HEK293 (cell line): Measurements from ENCODE around the gene FLVCR1.

ENCODE experiments used
- CTCF ChIA-PET: fragments of 350-600 bp; formaldehyde crosslinking; extraction: SDS; loops from one replicate; lab custom pipeline; 2021; ENCODE audit warnings: antibody characterized with exemption; lab: Yijun Ruan, JAX
- POLR2A ChIA-PET: fragments of 300-600 bp; formaldehyde crosslinking; extraction: SDS; loops from one replicate; lab custom pipeline; 2020; ENCODE audit warnings: antibody characterized with exemption, inconsistent platforms; lab: Yijun Ruan, JAX
- H3K27ac ChIP-seq: fragments of 200-500 bp; sonication (Bioruptor generic); 2 replicates; pipeline ENCODE4 v1.5.1; 2014; ENCODE audit warnings: low read depth, low read length, control low read depth, inconsistent platforms; ENCODE audit errors: extremely low read depth
- H3K36me3 ChIP-seq, 2 experiments: fragments of 200-500 bp in 1 of 2; sonication (Bioruptor generic) in 1 of 2; 1 replicate in 1 of 2; 2 replicates in 1 of 2; pipeline ENCODE4 v1.5.1; 2014 to 2017; ENCODE audit warnings: inconsistent platforms in 2 of 2, low read length in 2 of 2; ENCODE audit not compliant: control insufficient read depth in 2 of 2, insufficient read depth in 1 of 2
- H3K4me1 ChIP-seq: fragments of 200-500 bp; sonication (Bioruptor generic); 2 replicates; pipeline ENCODE4 v1.5.1; 2014; ENCODE audit warnings: mild to moderate bottlenecking, low read length, inconsistent platforms; ENCODE audit not compliant: control insufficient read depth, insufficient read depth
- H3K4me3 ChIP-seq: 2 replicates; pipeline ENCODE4 v1.5.1; 2011; ENCODE audit warnings: low read depth, mild to moderate bottlenecking, control low read depth, low read length, moderate library complexity
- H3K9me3 ChIP-seq: fragments of 200-500 bp; sonication (Bioruptor generic); 2 replicates; pipeline ENCODE4 v1.5.1; 2014; ENCODE audit warnings: low read depth, low read length, inconsistent platforms; ENCODE audit not compliant: control insufficient read depth, insufficient read depth
- EGR2 ChIP-seq: fragments of 450-650 bp; formaldehyde crosslinking; IDR thresholded peaks from 2 replicates; pipeline ENCODE4 v1.5.1; 2016; ENCODE audit warnings: low read depth, missing biosample characterization, missing genetic modification characterization
- KLF9 ChIP-seq: fragments of 450-650 bp; formaldehyde crosslinking; IDR thresholded peaks from 2 replicates; pipeline ENCODE4 v1.5.1; 2016; ENCODE audit warnings: missing biosample characterization, missing genetic modification characterization, low read depth
- RBAK ChIP-seq: fragments of 450-650 bp; formaldehyde crosslinking; IDR thresholded peaks from 2 replicates; pipeline ENCODE4 v1.5.1; 2016; ENCODE audit warnings: missing biosample characterization, missing genetic modification characterization
- TRIM28 ChIP-seq: IDR thresholded peaks from 2 replicates; pipeline ENCODE4 v1.6.1; 2011; ENCODE audit warnings: low read length, control low read depth, borderline replicate concordance
- WT1 ChIP-seq: fragments of 450-650 bp; formaldehyde crosslinking; IDR thresholded peaks from 2 replicates; pipeline ENCODE4 v1.5.1; 2016; ENCODE audit warnings: missing biosample characterization, missing genetic modification characterization
- ZBTB1 ChIP-seq: fragments of 450-650 bp; formaldehyde crosslinking; IDR thresholded peaks from 2 replicates; pipeline ENCODE4 v1.5.1; 2016; ENCODE audit warnings: missing biosample characterization, missing genetic modification characterization
- ZFP69B ChIP-seq: fragments of 450-650 bp; formaldehyde crosslinking; IDR thresholded peaks from 2 replicates; pipeline ENCODE4 v1.5.1; 2016; ENCODE audit warnings: missing biosample characterization, missing genetic modification characterization
- ZNF10 ChIP-seq: fragments of 450-650 bp; formaldehyde crosslinking; IDR thresholded peaks from 2 replicates; pipeline ENCODE4 v1.5.1; 2017; ENCODE audit warnings: missing biosample characterization, missing genetic modification characterization
- ZNF155 ChIP-seq: fragments of 450-650 bp; formaldehyde crosslinking; IDR thresholded peaks from 2 replicates; pipeline ENCODE4 v1.5.1; 2016; ENCODE audit warnings: missing biosample characterization, missing genetic modification characterization
- ZNF169 ChIP-seq: fragments of 450-650 bp; formaldehyde crosslinking; IDR thresholded peaks from 2 replicates; pipeline ENCODE4 v1.5.1; 2016; ENCODE audit warnings: missing biosample characterization, missing genetic modification characterization
- ZNF596 ChIP-seq: fragments of 450-650 bp; IDR thresholded peaks from 2 replicates; pipeline ENCODE4 v1.5.0; 2018; ENCODE audit warnings: missing biosample characterization, mild to moderate bottlenecking, missing genetic modification characterization, moderate library complexity
- ZNF600 ChIP-seq: fragments of 450-650 bp; formaldehyde crosslinking; IDR thresholded peaks from 2 replicates; pipeline ENCODE4 v1.5.1; 2016; ENCODE audit warnings: missing biosample characterization, missing genetic modification characterization
- ZNF776 ChIP-seq: fragments of 450-650 bp; formaldehyde crosslinking; IDR thresholded peaks from 2 replicates; pipeline ENCODE4 v1.5.0; 2017; ENCODE audit warnings: missing biosample characterization, missing genetic modification characterization, borderline replicate concordance
- TF ChIP-seq, protein P1 (sequence below): fragments of 450-650 bp; formaldehyde crosslinking; IDR thresholded peaks from 2 replicates; pipeline ENCODE4 v1.5.1; 2017; ENCODE audit warnings: missing biosample characterization, missing genetic modification characterization
- TF ChIP-seq, protein P2 (sequence below): IDR thresholded peaks from 2 replicates; pipeline ENCODE4 v1.6.1; 2011; ENCODE audit warnings: mild to moderate bottlenecking, low read depth, low read length, borderline replicate concordance
- TF ChIP-seq, protein P3 (sequence below): fragments of 450-650 bp; formaldehyde crosslinking; IDR thresholded peaks from 2 replicates; pipeline ENCODE4 v1.5.1; 2016; ENCODE audit warnings: missing biosample characterization, missing genetic modification characterization
- TF ChIP-seq, protein P4 (sequence below): fragments of 450-650 bp; formaldehyde crosslinking; IDR thresholded peaks from 2 replicates; pipeline ENCODE4 v1.5.1; 2017; ENCODE audit warnings: missing biosample characterization, mild to moderate bottlenecking, missing genetic modification characterization, moderate library complexity
- TF ChIP-seq, protein P5 (sequence below): fragments of 450-650 bp; formaldehyde crosslinking; IDR thresholded peaks from 2 replicates; pipeline ENCODE4 v1.5.1; 2017; ENCODE audit warnings: missing biosample characterization, missing genetic modification characterization
- TF ChIP-seq, protein P6 (sequence below): fragments of 450-650 bp; formaldehyde crosslinking; IDR thresholded peaks from 2 replicates; pipeline ENCODE4 v1.5.1; 2016; ENCODE audit warnings: missing biosample characterization, missing genetic modification characterization, low read depth

FLVCR1 gene

DNA sequence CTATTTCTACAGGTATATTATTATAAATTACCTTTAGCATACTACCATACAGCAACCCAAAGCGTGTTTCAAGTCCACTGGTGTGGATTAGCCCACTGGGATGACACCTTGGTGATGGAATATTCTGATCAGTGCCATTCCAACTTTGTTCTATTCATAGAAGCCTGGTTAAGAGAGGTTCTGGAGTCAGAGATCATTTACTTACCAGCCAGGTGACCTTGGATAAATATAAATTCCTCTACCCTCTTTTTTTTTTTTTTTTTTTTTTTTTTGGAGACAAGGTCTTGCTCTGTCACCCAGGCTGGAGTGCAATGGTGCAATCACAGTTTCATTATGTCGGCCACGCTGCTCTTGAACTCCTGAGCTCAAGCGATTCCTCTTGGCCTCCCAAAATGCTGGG lies 10.5 kb upstream of the FLVCR1 start, which contains the start of gene SPATA45:
SPATA45 (minus strand) TSS at position 101 of the 400 bp plus-strand sequence. CDS start 11,500 bp downstream, outside the sequence.
- Histone ChIP-seq H3K4me3 (no peak within 1 kb of the TSS), H3K4me1 (no peaks in the 10 kb centered on the region), H3K9me3 (no peaks in the 10 kb centered on the region), H3K36me3 (no peaks in the 10 kb centered on the region), H3K27ac (no peak within 1 kb of the TSS)
- no peak for TF ChIP-seq ZNF596 (tag by site-specific recombination)
- TF ChIP-seq, protein P1, sequence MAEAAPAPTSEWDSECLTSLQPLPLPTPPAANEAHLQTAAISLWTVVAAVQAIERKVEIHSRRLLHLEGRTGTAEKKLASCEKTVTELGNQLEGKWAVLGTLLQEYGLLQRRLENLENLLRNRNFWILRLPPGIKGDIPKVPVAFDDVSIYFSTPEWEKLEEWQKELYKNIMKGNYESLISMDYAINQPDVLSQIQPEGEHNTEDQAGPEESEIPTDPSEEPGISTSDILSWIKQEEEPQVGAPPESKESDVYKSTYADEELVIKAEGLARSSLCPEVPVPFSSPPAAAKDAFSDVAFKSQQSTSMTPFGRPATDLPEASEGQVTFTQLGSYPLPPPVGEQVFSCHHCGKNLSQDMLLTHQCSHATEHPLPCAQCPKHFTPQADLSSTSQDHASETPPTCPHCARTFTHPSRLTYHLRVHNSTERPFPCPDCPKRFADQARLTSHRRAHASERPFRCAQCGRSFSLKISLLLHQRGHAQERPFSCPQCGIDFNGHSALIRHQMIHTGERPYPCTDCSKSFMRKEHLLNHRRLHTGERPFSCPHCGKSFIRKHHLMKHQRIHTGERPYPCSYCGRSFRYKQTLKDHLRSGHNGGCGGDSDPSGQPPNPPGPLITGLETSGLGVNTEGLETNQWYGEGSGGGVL (tag by site-specific recombination): no peak
- TF ChIP-seq EGR2: no peak
- TF ChIP-seq ZNF600 (tag by site-specific recombination): no peak
- no peak for TF ChIP-seq ZFP69B
- TF ChIP-seq ZBTB1 (tag by site-specific recombination): no peak
- TF ChIP-seq, protein P2, sequence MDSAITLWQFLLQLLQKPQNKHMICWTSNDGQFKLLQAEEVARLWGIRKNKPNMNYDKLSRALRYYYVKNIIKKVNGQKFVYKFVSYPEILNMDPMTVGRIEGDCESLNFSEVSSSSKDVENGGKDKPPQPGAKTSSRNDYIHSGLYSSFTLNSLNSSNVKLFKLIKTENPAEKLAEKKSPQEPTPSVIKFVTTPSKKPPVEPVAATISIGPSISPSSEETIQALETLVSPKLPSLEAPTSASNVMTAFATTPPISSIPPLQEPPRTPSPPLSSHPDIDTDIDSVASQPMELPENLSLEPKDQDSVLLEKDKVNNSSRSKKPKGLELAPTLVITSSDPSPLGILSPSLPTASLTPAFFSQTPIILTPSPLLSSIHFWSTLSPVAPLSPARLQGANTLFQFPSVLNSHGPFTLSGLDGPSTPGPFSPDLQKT: no peak
- no peak for TF ChIP-seq RBAK (tag by site-specific recombination)
- TF ChIP-seq, protein P3, sequence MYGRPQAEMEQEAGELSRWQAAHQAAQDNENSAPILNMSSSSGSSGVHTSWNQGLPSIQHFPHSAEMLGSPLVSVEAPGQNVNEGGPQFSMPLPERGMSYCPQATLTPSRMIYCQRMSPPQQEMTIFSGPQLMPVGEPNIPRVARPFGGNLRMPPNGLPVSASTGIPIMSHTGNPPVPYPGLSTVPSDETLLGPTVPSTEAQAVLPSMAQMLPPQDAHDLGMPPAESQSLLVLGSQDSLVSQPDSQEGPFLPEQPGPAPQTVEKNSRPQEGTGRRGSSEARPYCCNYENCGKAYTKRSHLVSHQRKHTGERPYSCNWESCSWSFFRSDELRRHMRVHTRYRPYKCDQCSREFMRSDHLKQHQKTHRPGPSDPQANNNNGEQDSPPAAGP (tag by site-specific recombination): no peak
- TF ChIP-seq TRIM28: no peak
- TF ChIP-seq ZNF10 (tag by site-specific recombination): no peak
- TF ChIP-seq, protein P4, sequence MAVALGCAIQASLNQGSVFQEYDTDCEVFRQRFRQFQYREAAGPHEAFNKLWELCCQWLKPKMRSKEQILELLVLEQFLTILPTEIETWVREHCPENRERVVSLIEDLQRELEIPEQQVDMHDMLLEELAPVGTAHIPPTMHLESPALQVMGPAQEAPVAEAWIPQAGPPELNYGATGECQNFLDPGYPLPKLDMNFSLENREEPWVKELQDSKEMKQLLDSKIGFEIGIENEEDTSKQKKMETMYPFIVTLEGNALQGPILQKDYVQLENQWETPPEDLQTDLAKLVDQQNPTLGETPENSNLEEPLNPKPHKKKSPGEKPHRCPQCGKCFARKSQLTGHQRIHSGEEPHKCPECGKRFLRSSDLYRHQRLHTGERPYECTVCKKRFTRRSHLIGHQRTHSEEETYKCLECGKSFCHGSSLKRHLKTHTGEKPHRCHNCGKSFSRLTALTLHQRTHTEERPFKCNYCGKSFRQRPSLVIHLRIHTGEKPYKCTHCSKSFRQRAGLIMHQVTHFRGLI (tag by site-specific recombination): no peak
- no peak for TF ChIP-seq ZNF155 (tag by site-specific recombination)
- no peak for TF ChIP-seq ZNF776 (tag by site-specific recombination)
- no peak for TF ChIP-seq KLF9 (tag by site-specific recombination)
- no peak for TF ChIP-seq WT1 (tag by site-specific recombination)
- TF ChIP-seq, protein P5, sequence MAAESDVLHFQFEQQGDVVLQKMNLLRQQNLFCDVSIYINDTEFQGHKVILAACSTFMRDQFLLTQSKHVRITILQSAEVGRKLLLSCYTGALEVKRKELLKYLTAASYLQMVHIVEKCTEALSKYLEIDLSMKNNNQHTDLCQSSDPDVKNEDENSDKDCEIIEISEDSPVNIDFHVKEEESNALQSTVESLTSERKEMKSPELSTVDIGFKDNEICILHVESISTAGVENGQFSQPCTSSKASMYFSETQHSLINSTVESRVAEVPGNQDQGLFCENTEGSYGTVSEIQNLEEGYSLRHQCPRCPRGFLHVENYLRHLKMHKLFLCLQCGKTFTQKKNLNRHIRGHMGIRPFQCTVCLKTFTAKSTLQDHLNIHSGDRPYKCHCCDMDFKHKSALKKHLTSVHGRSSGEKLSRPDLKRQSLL (tag by site-specific recombination): no peak
- TF ChIP-seq, protein P6, sequence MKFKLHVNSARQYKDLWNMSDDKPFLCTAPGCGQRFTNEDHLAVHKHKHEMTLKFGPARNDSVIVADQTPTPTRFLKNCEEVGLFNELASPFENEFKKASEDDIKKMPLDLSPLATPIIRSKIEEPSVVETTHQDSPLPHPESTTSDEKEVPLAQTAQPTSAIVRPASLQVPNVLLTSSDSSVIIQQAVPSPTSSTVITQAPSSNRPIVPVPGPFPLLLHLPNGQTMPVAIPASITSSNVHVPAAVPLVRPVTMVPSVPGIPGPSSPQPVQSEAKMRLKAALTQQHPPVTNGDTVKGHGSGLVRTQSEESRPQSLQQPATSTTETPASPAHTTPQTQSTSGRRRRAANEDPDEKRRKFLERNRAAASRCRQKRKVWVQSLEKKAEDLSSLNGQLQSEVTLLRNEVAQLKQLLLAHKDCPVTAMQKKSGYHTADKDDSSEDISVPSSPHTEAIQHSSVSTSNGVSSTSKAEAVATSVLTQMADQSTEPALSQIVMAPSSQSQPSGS (tag by site-specific recombination): no peak
- no peak for TF ChIP-seq ZNF169 (tag by site-specific recombination)
- POLR2A ChIA-PET: interaction anchor here (0.7 kb wide), 1 partner anchor 35 kb away, joined by 7 read pairs; no protein-coding TSS in a partner anchor
- CTCF ChIA-PET: interaction anchor here (0.6 to 1.2 kb wide), 2 partner anchors 10 to 1165 kb away, joined by 3 to 4 read pairs; partner anchors contain the start of gene FLVCR1
